OCI-LY1 (cell line): Measurements from ENCODE around the gene INPP5A.

ENCODE experiments used
- H2AFZ ChIP-seq: fragments of 200-600 bp; sonication (generic), shearing (Covaris generic); 2 replicates; pipeline ENCODE4 v1.6.0; 2014; ENCODE audit warnings: antibody characterized with exemption, mild to moderate bottlenecking, low read length
- H3F3A ChIP-seq: fragments of 200-600 bp; sonication (generic), shearing (Covaris generic); 2 replicates; pipeline ENCODE4 v1.6.0; 2014; ENCODE audit warnings: mild to moderate bottlenecking, antibody characterized with exemption, low read length, moderate library complexity; ENCODE audit not compliant: insufficient read depth
- H3K27ac ChIP-seq: fragments of 200-600 bp; sonication (generic); 2 replicates; pipeline ENCODE4 v1.5.1; 2014; ENCODE audit warnings: low read length, mixed run types, mild to moderate bottlenecking, low read depth; ENCODE audit not compliant: poor library complexity, severe bottlenecking
- H3K27me3 ChIP-seq: fragments of 200-600 bp; sonication (generic); 2 replicates; pipeline ENCODE4 v1.6.0; 2014; ENCODE audit warnings: antibody characterized with exemption, mild to moderate bottlenecking, low read length, moderate library complexity; ENCODE audit not compliant: insufficient read depth
- H3K36me3 ChIP-seq: fragments of 200-600 bp; sonication (generic); 2 replicates; pipeline ENCODE4 v1.6.1; 2014; ENCODE audit warnings: mild to moderate bottlenecking, antibody characterized with exemption, low read length, moderate library complexity, mixed read lengths; ENCODE audit not compliant: insufficient read depth
- H3K4me1 ChIP-seq: fragments of 200-600 bp; sonication (generic); 2 replicates; pipeline ENCODE4 v1.5.1; 2014; ENCODE audit warnings: mild to moderate bottlenecking, low read length, moderate library complexity; ENCODE audit not compliant: insufficient read depth, severe bottlenecking
- H3K4me2 ChIP-seq: fragments of 200-600 bp; sonication (generic), shearing (Covaris generic); 2 replicates; pipeline ENCODE4 v1.6.1; 2014; ENCODE audit warnings: low read length
- H3K4me3 ChIP-seq: fragments of 200-600 bp; sonication (generic); 2 replicates; pipeline ENCODE4 v1.5.1; 2014; ENCODE audit warnings: low read length, low read depth, mild to moderate bottlenecking, mixed read lengths; ENCODE audit not compliant: poor library complexity, severe bottlenecking
- H3K79me2 ChIP-seq: fragments of 200-600 bp; shearing (Covaris generic); 2 replicates; pipeline ENCODE4 v1.6.1; 2016; ENCODE audit warnings: mixed run types, low read length, mixed read lengths; ENCODE audit not compliant: insufficient read depth
- H3K9ac ChIP-seq: fragments of 200-600 bp; sonication (generic), shearing (Covaris generic); 2 replicates; pipeline ENCODE4 v1.6.1; 2014; ENCODE audit warnings: mild to moderate bottlenecking, low read length, mixed read lengths
- H3K9me2 ChIP-seq: fragments of 200-600 bp; sonication (generic), shearing (Covaris generic); 2 replicates; pipeline ENCODE4 v1.6.1; 2014; ENCODE audit warnings: low read depth, mild to moderate bottlenecking, low read length, mixed read lengths
- H3K9me3 ChIP-seq: fragments of 200-600 bp; shearing (Covaris generic); 2 replicates; pipeline ENCODE4 v1.6.1; 2014; ENCODE audit warnings: low read length, mixed read lengths
- H4K20me1 ChIP-seq: fragments of 200-600 bp; sonication (generic), shearing (Covaris generic); 2 replicates; pipeline ENCODE4 v1.6.0; 2016; ENCODE audit warnings: mild to moderate bottlenecking, low read length; ENCODE audit not compliant: insufficient read depth
- EZH2 ChIP-seq: fragments of 200-600 bp; sonication (generic), shearing (Covaris generic); IDR thresholded peaks from 2 replicates; pipeline ENCODE4 v1.8.0; 2017; ENCODE audit warnings: borderline replicate concordance, mixed run types, mild to moderate bottlenecking, antibody characterized with exemption, low read length, moderate library complexity, mixed read lengths
- TF ChIP-seq, protein P1 (sequence below): fragments of 200-600 bp; sonication (generic), shearing (Covaris generic); IDR thresholded peaks from 2 replicates; pipeline ENCODE4 v1.5.1; 2017; ENCODE audit warnings: mild to moderate bottlenecking, antibody characterized with exemption, low read length, moderate library complexity, mixed read lengths

INPP5A gene

DNA sequence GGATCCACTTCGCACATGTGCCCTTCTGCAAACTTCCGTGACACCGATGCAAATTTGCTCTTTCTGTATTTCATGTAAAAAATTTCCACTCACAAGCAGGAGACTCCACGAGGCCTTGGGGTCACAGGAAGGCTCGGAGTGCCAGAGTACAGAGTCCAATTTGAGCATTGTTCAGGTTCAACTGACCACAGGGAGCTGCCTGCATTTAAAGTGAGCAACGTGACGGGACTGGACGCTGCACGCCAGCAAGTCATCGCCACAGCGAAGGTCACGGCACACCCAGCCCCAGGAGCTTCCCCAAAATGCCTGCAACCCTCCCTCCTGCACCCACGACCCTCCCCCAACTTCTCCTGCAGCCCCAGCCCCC, 289.8 kb downstream of the INPP5A start:
- Histone ChIP-seq H3K4me2 (no peak overlapping the region), H3K36me3 (no peaks in the 10 kb centered on the region), H3K27me3 (no peaks in the 10 kb centered on the region), H2AFZ (no peak overlapping the region), H4K20me1 (no peaks in the 10 kb centered on the region), H3K79me2 (no peaks in the 10 kb centered on the region), H3K9me2 (no peaks in the 10 kb centered on the region), H3K4me1 (no peaks in the 10 kb centered on the region), H3K27ac (no peak overlapping the region), H3F3A (no peaks in the 10 kb centered on the region), H3K9me3 (no peaks in the 10 kb centered on the region), H3K4me3 (no peak overlapping the region), H3K9ac (no peak overlapping the region)
- TF ChIP-seq, protein P1, sequence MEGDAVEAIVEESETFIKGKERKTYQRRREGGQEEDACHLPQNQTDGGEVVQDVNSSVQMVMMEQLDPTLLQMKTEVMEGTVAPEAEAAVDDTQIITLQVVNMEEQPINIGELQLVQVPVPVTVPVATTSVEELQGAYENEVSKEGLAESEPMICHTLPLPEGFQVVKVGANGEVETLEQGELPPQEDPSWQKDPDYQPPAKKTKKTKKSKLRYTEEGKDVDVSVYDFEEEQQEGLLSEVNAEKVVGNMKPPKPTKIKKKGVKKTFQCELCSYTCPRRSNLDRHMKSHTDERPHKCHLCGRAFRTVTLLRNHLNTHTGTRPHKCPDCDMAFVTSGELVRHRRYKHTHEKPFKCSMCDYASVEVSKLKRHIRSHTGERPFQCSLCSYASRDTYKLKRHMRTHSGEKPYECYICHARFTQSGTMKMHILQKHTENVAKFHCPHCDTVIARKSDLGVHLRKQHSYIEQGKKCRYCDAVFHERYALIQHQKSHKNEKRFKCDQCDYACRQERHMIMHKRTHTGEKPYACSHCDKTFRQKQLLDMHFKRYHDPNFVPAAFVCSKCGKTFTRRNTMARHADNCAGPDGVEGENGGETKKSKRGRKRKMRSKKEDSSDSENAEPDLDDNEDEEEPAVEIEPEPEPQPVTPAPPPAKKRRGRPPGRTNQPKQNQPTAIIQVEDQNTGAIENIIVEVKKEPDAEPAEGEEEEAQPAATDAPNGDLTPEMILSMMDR = no peak
- no peak for TF ChIP-seq EZH2

DNA sequence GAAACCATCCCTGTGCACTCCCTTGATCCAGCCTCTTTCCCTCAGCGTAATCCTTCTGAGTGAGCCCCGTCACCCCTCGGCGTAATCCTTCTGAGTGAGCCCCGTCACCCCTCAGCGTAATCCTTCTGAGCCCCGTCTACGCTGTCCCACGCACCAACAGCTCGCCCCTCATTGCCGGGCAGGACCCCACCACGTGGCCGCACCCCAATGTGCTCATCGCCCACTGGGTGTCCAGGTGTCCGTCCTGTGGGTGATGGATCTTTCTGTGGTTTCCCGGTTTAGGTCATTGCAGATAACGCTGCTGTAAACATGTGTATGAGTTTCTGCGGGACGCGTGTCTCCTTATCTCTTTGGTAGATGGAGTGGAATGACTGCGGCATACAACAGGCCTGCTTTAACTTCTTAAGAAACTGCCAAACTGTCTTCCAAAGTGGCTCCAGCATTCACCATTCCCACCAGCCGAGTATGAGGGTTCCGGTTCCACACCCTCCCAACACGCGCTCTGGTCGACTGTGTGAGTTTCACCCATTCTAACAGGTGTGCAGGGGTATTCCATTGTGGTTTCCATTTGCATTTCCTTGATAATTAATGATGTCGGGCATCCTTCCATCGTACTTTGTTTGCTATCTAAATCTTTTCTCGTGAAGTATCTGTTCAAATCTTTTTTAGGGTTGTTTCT, 290.4 kb downstream of the INPP5A start:
- no peaks in the 10 kb centered on the region for H3F3A ChIP-seq
- H3K27ac ChIP-seq = no peak overlapping the region
- H3K27me3 ChIP-seq = no peaks in the 10 kb centered on the region
- no peak overlapping the region for H3K4me2 ChIP-seq
- H3K79me2 ChIP-seq = no peaks in the 10 kb centered on the region
- H4K20me1 ChIP-seq = no peaks in the 10 kb centered on the region
- no peak overlapping the region for H3K4me3 ChIP-seq
- TF ChIP-seq, protein P1 = no peak
- H3K9me3 ChIP-seq = no peaks in the 10 kb centered on the region
- no peak overlapping the region for H2AFZ ChIP-seq
- no peaks in the 10 kb centered on the region for H3K9me2 ChIP-seq
- no peak overlapping the region for H3K9ac ChIP-seq
- no peaks in the 10 kb centered on the region for H3K4me1 ChIP-seq
- H3K36me3 ChIP-seq = no peaks in the 10 kb centered on the region

DNA sequence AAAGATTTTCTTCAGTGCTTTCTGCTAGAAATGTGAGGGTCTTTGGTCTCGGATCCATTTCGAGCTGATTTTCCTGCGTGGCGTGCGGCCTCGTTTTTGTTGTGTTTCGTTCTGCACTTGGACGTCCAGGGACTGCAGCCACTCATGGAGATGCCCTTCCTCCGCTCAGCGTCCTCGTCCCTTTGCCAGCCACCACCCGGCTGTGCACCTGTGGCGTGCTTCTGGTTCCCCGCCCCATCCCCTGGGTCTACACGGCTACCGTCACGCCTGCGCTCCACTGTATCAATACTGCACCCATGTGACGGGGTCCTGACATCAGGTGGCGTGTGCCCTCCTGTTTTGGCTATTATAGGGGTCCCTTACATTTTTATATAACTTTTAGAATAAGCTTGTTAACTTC, 291.1 kb downstream of the INPP5A start:
- H3K4me3 ChIP-seq = no peak overlapping the region
- H3K4me2 ChIP-seq = no peak overlapping the region
- H4K20me1 ChIP-seq = no peaks in the 10 kb centered on the region
- H3K9ac ChIP-seq = no peak overlapping the region
- no peaks in the 10 kb centered on the region for H3K79me2 ChIP-seq
- H3K27ac ChIP-seq = no peak overlapping the region
- no peaks in the 10 kb centered on the region for H3K36me3 ChIP-seq
- no peaks in the 10 kb centered on the region for H3F3A ChIP-seq
- no peaks in the 10 kb centered on the region for H3K27me3 ChIP-seq
- no peaks in the 10 kb centered on the region for H3K9me3 ChIP-seq
- no peak overlapping the region for H2AFZ ChIP-seq
- TF ChIP-seq, protein P1 = no peak
- H3K9me2 ChIP-seq = no peaks in the 10 kb centered on the region
- no peaks in the 10 kb centered on the region for H3K4me1 ChIP-seq
